GM11168 (cell line): Measurements from ENCODE around the gene CCDC172.
"Not testable (repeated sequence)": the region's sequence is repeated elsewhere in the genome, so short reads cannot be mapped to it uniquely, and the experiment has no call there.

Source experiments
- in situ Hi-C: fragments of 300-500 bp; cut with MboI; formaldehyde crosslinking; loops from one replicate; pipeline ENCODE4 v1.12.0; 2022; ENCODE audit warnings: low sequenced_read_pairs; ENCODE audit not compliant: unreplicated experiment

The CCDC172 gene

GRCh38 chr10:116329153-116329552 is 4.9 kb downstream of the CCDC172 start:
- in situ Hi-C loops, result no loop called here

- in situ Hi-C loops, result no loop called here
Measured at GRCh38 chr10:116331815-116332214, 7.6 kb downstream of the CCDC172 start.

GRCh38 chr10:116336866-116337265 is 12.6 kb downstream of the CCDC172 start:
- in situ Hi-C loops, result no loop called here

GRCh38 chr10:116352125-116352524 is 27.9 kb downstream of the CCDC172 start:
- in situ Hi-C loops, result no loop called here

GRCh38 chr10:116353817-116354216 is 29.6 kb downstream of the CCDC172 start:
- in situ Hi-C loops, result no loop called here

- in situ Hi-C loops, result no loop called here
Measured at GRCh38 chr10:116355341-116355740, 31.1 kb downstream of the CCDC172 start.

- in situ Hi-C loops, result no loop called here
Measured at GRCh38 chr10:116356833-116357232, 32.6 kb downstream of the CCDC172 start.

- in situ Hi-C loops, result no loop called here
Measured at GRCh38 chr10:116364868-116365267, 40.6 kb downstream of the CCDC172 start.

- in situ Hi-C loops, result no loop called here
Measured at GRCh38 chr10:116371737-116372136, 47.5 kb downstream of the CCDC172 start.

- in situ Hi-C loops, result no loop called here
Measured at GRCh38 chr10:116382290-116382689, 58.0 kb downstream of the CCDC172 start.

GRCh38 chr10:116385311-116385710 is 61.1 kb downstream of the CCDC172 start:
- in situ Hi-C loops, result no loop called here

- in situ Hi-C loops, result no loop called here
Measured at GRCh38 chr10:116385994-116386809, 62.0 kb downstream of the CCDC172 start.

- in situ Hi-C loops, result not testable (repeated sequence)
Measured at GRCh38 chr10:116393246-116393831, 69.1 kb downstream of the CCDC172 start.

- in situ Hi-C loops, result no loop called here
Measured at GRCh38 chr10:116395223-116395985, 71.2 kb downstream of the CCDC172 start.

GRCh38 chr10:116398224-116398623 is 74.0 kb downstream of the CCDC172 start:
- in situ Hi-C loops, result no loop called here

GRCh38 chr10:116402858-116403257 is 78.6 kb downstream of the CCDC172 start:
- in situ Hi-C loops, result no loop called here

- in situ Hi-C loops, result no loop called here
Measured at GRCh38 chr10:116403740-116404250, 79.5 kb downstream of the CCDC172 start.

GRCh38 chr10:116408719-116409118 is 84.5 kb downstream of the CCDC172 start:
- in situ Hi-C loops, result no loop called here

- in situ Hi-C loops, result no loop called here
Measured at GRCh38 chr10:116410351-116410750, 86.1 kb downstream of the CCDC172 start.

GRCh38 chr10:116417821-116418220 is 93.6 kb downstream of the CCDC172 start:
- in situ Hi-C loops, result no loop called here

GRCh38 chr10:116418389-116418788 is 94.1 kb downstream of the CCDC172 start:
- in situ Hi-C loops, result no loop called here
